Measurements from ENCODE around the gene LMF1.
"Not testable (repeated sequence)": the region's sequence is repeated elsewhere in the genome, so short reads cannot be mapped to it uniquely, and the experiment has no call there.

DNA sequence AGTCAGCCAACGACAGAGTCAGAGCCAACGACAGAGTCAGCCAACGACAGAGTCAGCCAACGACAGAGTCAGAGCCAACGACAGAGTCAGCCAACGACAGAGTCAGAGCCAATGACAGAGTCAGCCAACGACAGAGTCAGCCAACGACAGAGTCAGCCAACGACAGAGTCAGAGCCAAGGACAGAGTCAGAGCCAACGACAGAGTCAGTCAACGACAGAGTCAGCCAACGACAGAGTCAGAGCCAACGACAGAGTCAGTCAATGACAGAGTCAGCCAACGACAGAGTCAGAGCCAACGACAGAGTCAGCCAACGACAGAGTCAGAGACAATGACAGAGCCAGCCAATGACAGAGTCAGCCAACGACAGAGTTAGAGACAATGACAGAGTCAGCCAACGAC is 22.0 kb downstream of the LMF1 start:
- not testable (repeated sequence) for TF ChIP-seq POLR2A (IDR thresholded peaks at IDR 0.05; ENCODE audit: low read length); GATA1 (IDR thresholded peaks at IDR 0.05; ENCODE audit: low read depth, low read length)
